Measurements from ENCODE around the gene SERTAD1. TPM values are rescaled to one million over a fixed set of nuclear protein-coding genes. Genes with fewer than 3 reads are reported as not detected.
"Not testable (repeated sequence)": the region's sequence is repeated elsewhere in the genome, so short reads cannot be mapped to it uniquely, and the experiment has no call there.

SERTAD1 gene
- total and polyA plus RNA-seq, 8 donors, result 2.6 to 11.9 (median 4.7) TPM

- Histone ChIP-seq H3K36me3 (no peaks in the 10 kb centered on the region), H3K27me3 (no peaks in the 10 kb centered on the region), H3K27ac (no peak overlapping the region), H3K4me1 (no peaks in the 10 kb centered on the region), H3K9me3 (no peaks in the 10 kb centered on the region), H3K4me3 (no peak overlapping the region)
- FAIRE-seq, result no peak
- WGBS, 2 donors, result 86 to 91% methylated on average over 17 to 27 of the region's 27 CpGs
- intact Hi-C loops (cut with DNase I), result no loop called here
- TF ChIP-seq CTCF (IDR thresholded peaks at IDR 0.05), result no peak
- ATAC-seq, result peak in 1 of 4 donors; percentile 21
- peak in 1 of 6 donors; percentile 67 for DNase-seq
Observed at GRCh38 chr19:40457953-40458596, 32.3 kb upstream of the SERTAD1 start.

- no peak for FAIRE-seq
- H3K4me1 ChIP-seq, result no peaks in the 10 kb centered on the region
- DNase-seq, result no peak
- H3K27ac ChIP-seq, result no peak overlapping the region
- 85 to 99% methylated on average over 5 of the region's 5 CpGs for WGBS, 2 donors
- no peak for ATAC-seq
- no peaks in the 10 kb centered on the region for H3K27me3 ChIP-seq
- no peak for TF ChIP-seq CTCF (IDR thresholded peaks at IDR 0.05)
- H3K9me3 ChIP-seq, result no peaks in the 10 kb centered on the region
- intact Hi-C loops (cut with DNase I), result no loop called here
- no peaks in the 10 kb centered on the region for H3K36me3 ChIP-seq
- no peak overlapping the region for H3K4me3 ChIP-seq
Observed at GRCh38 chr19:40457048-40457447, 31.3 kb upstream of the SERTAD1 start.

- H3K9me3 ChIP-seq; intact Hi-C loops (cut with DNase I); H3K4me3 ChIP-seq; FAIRE-seq; H3K36me3 ChIP-seq; H3K27me3 ChIP-seq; H3K27ac ChIP-seq; H3K4me1 ChIP-seq; ATAC-seq; DNase-seq: not testable (repeated sequence)
- 95% methylated on average over 6 of the region's 6 CpGs for WGBS, 2 donors
Observed at GRCh38 chr19:40453943-40454342, 28.2 kb upstream of the SERTAD1 start.

GRCh38 chr19:40453151-40453735 lies 27.5 kb upstream of the SERTAD1 start:
- Histone ChIP-seq H3K36me3 (no peaks in the 10 kb centered on the region), H3K9me3 (no peaks in the 10 kb centered on the region), H3K4me3 (no peak overlapping the region), H3K27ac (no peak overlapping the region), H3K4me1 (no peaks in the 10 kb centered on the region), H3K27me3 (no peaks in the 10 kb centered on the region)
- WGBS, 2 donors, result 85 to 93% methylated on average over 5 of the region's 5 CpGs
- no peak for FAIRE-seq
- intact Hi-C loops (cut with DNase I), result no loop called here
- TF ChIP-seq CTCF (IDR thresholded peaks at IDR 0.05), result no peak
- no peak for ATAC-seq
- no peak for DNase-seq

GRCh38 chr19:40452016-40452415 lies 26.2 kb upstream of the SERTAD1 start:
- Histone ChIP-seq H3K27ac (no peak overlapping the region), H3K36me3 (no peaks in the 10 kb centered on the region), H3K27me3 (no peaks in the 10 kb centered on the region), H3K9me3 (no peaks in the 10 kb centered on the region), H3K4me3 (no peak overlapping the region), H3K4me1 (no peaks in the 10 kb centered on the region)
- 64 to 65% methylated on average over 5 of the region's 5 CpGs for WGBS, 2 donors
- DNase-seq (no peak), FAIRE-seq (no peak), ATAC-seq (no peak)
- no peak for TF ChIP-seq CTCF (IDR thresholded peaks at IDR 0.05)
- intact Hi-C loops (cut with DNase I), result no loop called here

Measured in pancreas (tissue), 10 donors.